ENCODE results near the gene SLC18A2. TPM values are rescaled to one million over a fixed set of nuclear protein-coding genes. Genes with fewer than 3 reads are reported as not detected.

The SLC18A2 gene
- total RNA-seq, 1 experiment from 2014 or later = 4.0 TPM

GRCh38 chr10:117204316-117204715, 36.6 kb upstream of the SLC18A2 start:
- Histone ChIP-seq H3T11ph (ENCODE audit: low read length) (no peak overlapping the region), H4K91ac (ENCODE audit: insufficient read length, low read depth, low read length) (no peak overlapping the region), H3K4me2 (ENCODE audit: insufficient read depth, insufficient read length, low read length) (no peak overlapping the region), H2BK5ac (ENCODE audit: insufficient read length, low read length) (no peak overlapping the region), H3K9me3 (ENCODE audit: control insufficient read depth, low read depth, low read length) (no peaks in the 10 kb centered on the region), H3K23me2 (ENCODE audit: insufficient read length, low read depth, low read length, poor library complexity, severe bottlenecking) (no peaks in the 10 kb centered on the region), H3K27me3 (ENCODE audit: insufficient read depth, low read length) (no peaks in the 10 kb centered on the region), H3K56ac (ENCODE audit: insufficient read length, low read depth, low read length) (no peak overlapping the region), H2AFZ (ENCODE audit: low read length) (no peak overlapping the region), H3K4ac (ENCODE audit: low read depth, low read length) (no peak overlapping the region), H3K4me1 (ENCODE audit: insufficient read depth, low read length) (no peaks in the 10 kb centered on the region), H3K9ac (ENCODE audit: extremely low read depth, insufficient read length, low read length) (no peak overlapping the region), H3K27ac (ENCODE audit: insufficient read length, low read depth, low read length) (no peak overlapping the region), H3K79me2 (ENCODE audit: insufficient read depth, low read length) (no peaks in the 10 kb centered on the region), H3K14ac (ENCODE audit: insufficient read depth, low read length) (no peak overlapping the region), H3K18ac (ENCODE audit: insufficient read length, low read depth, low read length) (no peak overlapping the region), H2BK15ac (ENCODE audit: low read depth, low read length) (no peak overlapping the region), H2BK120ac (ENCODE audit: low read depth, low read length, poor library complexity, severe bottlenecking) (no peak overlapping the region), H4K5ac (ENCODE audit: insufficient read length, low read depth, low read length) (no peak overlapping the region), H2AK5ac (ENCODE audit: insufficient read length, low read length) (no peak overlapping the region), H4K8ac (replicated peaks; ENCODE audit: insufficient read length, low read depth, low read length) (no peak overlapping the region), H2BK12ac (ENCODE audit: insufficient read length, low read depth, low read length) (no peak overlapping the region), H2BK20ac (ENCODE audit: low read depth, low read length, poor library complexity, severe bottlenecking) (no peak overlapping the region), H3K23ac (ENCODE audit: insufficient read length, low read depth, low read length) (no peak overlapping the region), H4K20me1 (ENCODE audit: control insufficient read depth, insufficient read depth, insufficient read length) (no peaks in the 10 kb centered on the region), H3K79me1 (ENCODE audit: insufficient read depth, low read depth, low read length, poor library complexity, severe bottlenecking) (no peaks in the 10 kb centered on the region)
- WGBS (ENCODE audit: extremely low coverage, insufficient read length, low lambda C conversion rate) = no CpG with 5 or more reads among the region's 2 CpGs
- Mint-ChIP-seq H3K9me3 (peaks cover 3 to 6% of the 10 kb centered on the region in 2 experiments; a peak in 3 of 5 replicates), H3K27ac (no peak overlapping the region), H3K27me3 (ENCODE audit: low read depth) (peaks cover 13% of the 10 kb centered on the region), H3K36me3 (ENCODE audit: insufficient read depth in 1 of 3, low read depth in 3 of 3) (no peaks in the 10 kb centered on the region), H3K4me1 (no peaks in the 10 kb centered on the region; a peak in 1 of 4 replicates), H3K4me3 (no peak overlapping the region)
- TF ChIP-seq CTCF (conservative IDR thresholded peaks at IDR 0.05) = no peak
- no peak for DNase-seq

Data from H9 (cell line).